BLaER1 treated with 17β-estradiol and CSF1 and Interleukin-3, amounts not matched to agents 10 nM and 100 nM (cell line): Measurements from ENCODE around the gene ARHGAP11A.

Source experiments
- H3K27ac ChIP-seq, 11 experiments: shearing (Covaris generic); formaldehyde crosslinking; 2 replicates each; pipeline ENCODE4 v1.8.1; 2022
- H3K27me3 ChIP-seq, 11 experiments: shearing (Covaris generic); formaldehyde crosslinking; 2 replicates each; pipeline ENCODE4 v1.8.1; 2022
- H3K36me3 ChIP-seq, 11 experiments: shearing (Covaris generic); formaldehyde crosslinking; 2 replicates each; pipeline ENCODE4 v1.8.1; 2022
- H3K4me1 ChIP-seq, 10 experiments: shearing (Covaris generic); formaldehyde crosslinking; 2 replicates each; pipeline ENCODE4 v1.8.1; 2022
- H3K4me2 ChIP-seq, 11 experiments: shearing (Covaris generic); formaldehyde crosslinking; 2 replicates each; pipeline ENCODE4 v1.8.1; 2022
- H3K4me3 ChIP-seq, 10 experiments: shearing (Covaris generic); formaldehyde crosslinking; 2 replicates each; pipeline ENCODE4 v1.8.1; 2022
- H3K9ac ChIP-seq, 11 experiments: shearing (Covaris generic); formaldehyde crosslinking; 2 replicates each; pipeline ENCODE4 v1.8.1; 2022
- H3K9me3 ChIP-seq, 11 experiments: shearing (Covaris generic); formaldehyde crosslinking; replicated peaks in 1 of 11; 2 replicates each; pipeline ENCODE4 v1.8.1; 2022
- H4K20me1 ChIP-seq, 11 experiments: shearing (Covaris generic); formaldehyde crosslinking; 2 replicates each; pipeline ENCODE4 v1.8.1; 2022
- Cebpa-rat ChIP-seq, 11 experiments: shearing (Covaris generic); IDR thresholded peaks; 2 replicates each; pipeline ENCODE4 v1.8.1; 2022

Gene ARHGAP11A

GRCh38 chr15:32652178-32652577 lies 36.9 kb downstream of the ARHGAP11A start:
- peaks cover 0 to 16% (median 6%) of the 10 kb centered on the region in 10 experiments; a peak in 9 of 20 replicates for H3K4me1 ChIP-seq
- no peak overlapping the region for H3K4me3 ChIP-seq
- no peak for TF ChIP-seq Cebpa-rat (IDR thresholded peaks at IDR 0.05)
- peaks cover 0 to 91% (median 70%) of the 10 kb centered on the region in 11 experiments; a peak in 19 of 22 replicates for H3K36me3 ChIP-seq
- peaks cover 0 to 12% (median 0%) of the 10 kb centered on the region in 11 experiments; a peak in 4 of 22 replicates for H4K20me1 ChIP-seq
- H3K27ac ChIP-seq = no peak overlapping the region
- no peaks in the 10 kb centered on the region for H3K27me3 ChIP-seq
- no peak overlapping the region for H3K4me2 ChIP-seq
- H3K9ac ChIP-seq = no peak overlapping the region
- no peaks in the 10 kb centered on the region for H3K9me3 ChIP-seq

GRCh38 chr15:32656091-32656490 lies 40.8 kb downstream of the ARHGAP11A start:
- Histone ChIP-seq H3K27ac (no peak overlapping the region), H3K9ac (no peak overlapping the region), H3K27me3 (no peaks in the 10 kb centered on the region), H3K36me3 (peaks cover 0 to 81% (median 55%) of the 10 kb centered on the region in 11 experiments; a peak in 18 of 22 replicates), H3K4me2 (peak overlapping the region in 6 of 11 experiments; percentile 1 to 38 (median 12); a peak in 5 of 22 replicates), H4K20me1 (peaks cover 0 to 18% (median 0%) of the 10 kb centered on the region in 11 experiments; a peak in 5 of 22 replicates), H3K4me3 (no peak overlapping the region), H3K4me1 (peaks cover 0 to 29% (median 8%) of the 10 kb centered on the region in 10 experiments; a peak in 13 of 20 replicates), H3K9me3 (no peaks in the 10 kb centered on the region)
- TF ChIP-seq Cebpa-rat (IDR thresholded peaks at IDR 0.05) = no peak

GRCh38 chr15:32656496-32656895 lies 41.2 kb downstream of the ARHGAP11A start:
- no peaks in the 10 kb centered on the region for H3K27me3 ChIP-seq
- no peak for TF ChIP-seq Cebpa-rat (IDR thresholded peaks at IDR 0.05)
- no peaks in the 10 kb centered on the region for H3K9me3 ChIP-seq
- H3K4me1 ChIP-seq = peaks cover 0 to 29% (median 8%) of the 10 kb centered on the region in 10 experiments; a peak in 13 of 20 replicates
- no peak overlapping the region for H3K4me3 ChIP-seq
- peaks cover 0 to 15% (median 0%) of the 10 kb centered on the region in 11 experiments; a peak in 5 of 22 replicates for H4K20me1 ChIP-seq
- H3K27ac ChIP-seq = no peak overlapping the region
- H3K36me3 ChIP-seq = peaks cover 0 to 80% (median 55%) of the 10 kb centered on the region in 11 experiments; a peak in 18 of 22 replicates
- H3K9ac ChIP-seq = no peak overlapping the region
- H3K4me2 ChIP-seq = no peak overlapping the region; a peak in 1 of 22 replicates

GRCh38 chr15:32657198-32657883 lies 42.0 kb downstream of the ARHGAP11A start:
- no peak overlapping the region for H3K4me2 ChIP-seq
- H4K20me1 ChIP-seq = peaks cover 0 to 6% (median 0%) of the 10 kb centered on the region in 11 experiments; a peak in 4 of 22 replicates
- H3K4me1 ChIP-seq = peaks cover 0 to 29% (median 8%) of the 10 kb centered on the region in 10 experiments; a peak in 13 of 20 replicates
- peaks cover 0 to 71% (median 48%) of the 10 kb centered on the region in 11 experiments; a peak in 18 of 22 replicates for H3K36me3 ChIP-seq
- no peaks in the 10 kb centered on the region for H3K9me3 ChIP-seq
- H3K27me3 ChIP-seq = no peaks in the 10 kb centered on the region
- no peak for TF ChIP-seq Cebpa-rat (IDR thresholded peaks at IDR 0.05)
- no peak overlapping the region for H3K4me3 ChIP-seq
- H3K27ac ChIP-seq = no peak overlapping the region
- no peak overlapping the region for H3K9ac ChIP-seq

GRCh38 chr15:32657941-32658340 lies 42.6 kb downstream of the ARHGAP11A start:
- H4K20me1 ChIP-seq = peaks cover 0 to 6% (median 0%) of the 10 kb centered on the region in 11 experiments; a peak in 4 of 22 replicates
- H3K27me3 ChIP-seq = no peaks in the 10 kb centered on the region
- no peak overlapping the region for H3K4me3 ChIP-seq
- H3K9me3 ChIP-seq = no peaks in the 10 kb centered on the region
- H3K9ac ChIP-seq = no peak overlapping the region
- peaks cover 0 to 29% (median 8%) of the 10 kb centered on the region in 10 experiments; a peak in 13 of 20 replicates for H3K4me1 ChIP-seq
- no peak for TF ChIP-seq Cebpa-rat (IDR thresholded peaks at IDR 0.05)
- no peak overlapping the region for H3K27ac ChIP-seq
- H3K4me2 ChIP-seq = no peak overlapping the region
- H3K36me3 ChIP-seq = peaks cover 0 to 65% (median 46%) of the 10 kb centered on the region in 11 experiments; a peak in 18 of 22 replicates

GRCh38 chr15:32659340-32660155 lies 44.2 kb downstream of the ARHGAP11A start:
- H3K4me2 ChIP-seq = peak overlapping the region in 6 of 11 experiments; percentile 7 to 60 (median 51); a peak in 11 of 22 replicates
- peaks cover 0 to 62% (median 38%) of the 10 kb centered on the region in 11 experiments; a peak in 18 of 22 replicates for H3K36me3 ChIP-seq
- no peaks in the 10 kb centered on the region for H3K9me3 ChIP-seq
- H3K9ac ChIP-seq = peak overlapping the region in 3 of 11 experiments; percentile 2 to 24 (median 19); a peak in 1 of 22 replicates
- H3K27ac ChIP-seq = no peak overlapping the region
- TF ChIP-seq Cebpa-rat (IDR thresholded peaks at IDR 0.05) = no peak
- no peak overlapping the region for H3K4me3 ChIP-seq
- peaks cover 0 to 29% (median 8%) of the 10 kb centered on the region in 10 experiments; a peak in 13 of 20 replicates for H3K4me1 ChIP-seq
- no peaks in the 10 kb centered on the region for H3K27me3 ChIP-seq
- peaks cover 0 to 6% (median 0%) of the 10 kb centered on the region in 11 experiments; a peak in 4 of 22 replicates for H4K20me1 ChIP-seq

GRCh38 chr15:32663671-32664070 lies 48.4 kb downstream of the ARHGAP11A start:
- Histone ChIP-seq H3K27me3 (no peaks in the 10 kb centered on the region), H3K36me3 (peaks cover 0 to 41% (median 15%) of the 10 kb centered on the region in 11 experiments; a peak in 13 of 22 replicates), H4K20me1 (peaks cover 0 to 6% (median 0%) of the 10 kb centered on the region in 11 experiments; a peak in 4 of 22 replicates), H3K9ac (no peak overlapping the region), H3K27ac (no peak overlapping the region), H3K4me3 (no peak overlapping the region), H3K4me2 (no peak overlapping the region), H3K9me3 (no peaks in the 10 kb centered on the region), H3K4me1 (peaks cover 0 to 13% (median 8%) of the 10 kb centered on the region in 10 experiments; a peak in 12 of 20 replicates)
- TF ChIP-seq Cebpa-rat (IDR thresholded peaks at IDR 0.05) = no peak

GRCh38 chr15:32664796-32665195 lies 49.5 kb downstream of the ARHGAP11A start:
- Histone ChIP-seq H3K36me3 (peaks cover 0 to 38% (median 9%) of the 10 kb centered on the region in 11 experiments; a peak in 12 of 22 replicates), H3K4me1 (peaks cover 0 to 17% (median 3%) of the 10 kb centered on the region in 10 experiments; a peak in 12 of 20 replicates), H3K4me3 (no peak overlapping the region), H3K9me3 (no peaks in the 10 kb centered on the region), H3K9ac (no peak overlapping the region), H3K27me3 (no peaks in the 10 kb centered on the region), H3K4me2 (no peak overlapping the region), H3K27ac (no peak overlapping the region), H4K20me1 (no peaks in the 10 kb centered on the region; a peak in 3 of 22 replicates)
- TF ChIP-seq Cebpa-rat (IDR thresholded peaks at IDR 0.05) = no peak
